ENCODE results near the gene ATP13A4.
A peak's percentile ranks its signal among the peaks of the same experiment; 100 is the strongest.

Gene ATP13A4

DNA sequence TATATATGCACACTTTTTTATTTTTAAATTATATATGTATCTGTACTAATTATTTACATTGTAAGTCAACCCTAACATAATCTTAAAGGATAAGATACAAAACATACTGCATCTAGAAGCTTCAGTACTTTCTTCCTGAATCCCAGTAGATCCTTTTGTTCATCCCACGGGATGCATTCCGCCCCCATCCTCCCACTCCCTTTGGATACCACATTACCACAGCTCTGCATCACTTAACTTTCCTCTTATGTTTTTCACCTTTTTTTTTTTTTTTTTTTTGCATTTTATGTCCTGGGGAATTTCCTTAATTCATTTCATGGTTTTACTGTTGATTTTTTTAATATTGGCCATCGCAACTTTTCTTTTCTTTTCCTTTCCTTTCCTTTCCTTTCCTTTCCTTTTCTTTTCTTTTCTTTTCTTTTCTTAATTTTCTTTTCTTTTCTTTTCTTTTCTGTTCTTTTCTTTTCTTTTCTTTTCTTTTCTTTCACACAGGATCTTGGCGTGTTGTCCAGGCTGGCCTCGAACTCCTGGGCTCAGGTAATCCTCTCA is 41.3 kb upstream of the ATP13A4 start:
- TF ChIP-seq OSR1 (CRISPR knock-in tag; IDR thresholded peaks at IDR 0.05): no peak
- TF ChIP-seq, protein P1, sequence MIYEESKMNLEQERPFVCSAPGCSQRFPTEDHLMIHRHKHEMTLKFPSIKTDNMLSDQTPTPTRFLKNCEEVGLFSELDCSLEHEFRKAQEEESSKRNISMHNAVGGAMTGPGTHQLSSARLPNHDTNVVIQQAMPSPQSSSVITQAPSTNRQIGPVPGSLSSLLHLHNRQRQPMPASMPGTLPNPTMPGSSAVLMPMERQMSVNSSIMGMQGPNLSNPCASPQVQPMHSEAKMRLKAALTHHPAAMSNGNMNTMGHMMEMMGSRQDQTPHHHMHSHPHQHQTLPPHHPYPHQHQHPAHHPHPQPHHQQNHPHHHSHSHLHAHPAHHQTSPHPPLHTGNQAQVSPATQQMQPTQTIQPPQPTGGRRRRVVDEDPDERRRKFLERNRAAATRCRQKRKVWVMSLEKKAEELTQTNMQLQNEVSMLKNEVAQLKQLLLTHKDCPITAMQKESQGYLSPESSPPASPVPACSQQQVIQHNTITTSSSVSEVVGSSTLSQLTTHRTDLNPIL (CRISPR knock-in tag; IDR thresholded peaks at IDR 0.05; ENCODE audit: low read depth): no peak
- TF ChIP-seq ZFP30 (CRISPR knock-in tag; IDR thresholded peaks at IDR 0.05): no peak
- TF ChIP-seq CSRNP3 (CRISPR knock-in tag; IDR thresholded peaks at IDR 0.05): no peak
- no peak for TF ChIP-seq GLIS3 (CRISPR knock-in tag; IDR thresholded peaks at IDR 0.05)
- no peak for TF ChIP-seq RARB (CRISPR knock-in tag; IDR thresholded peaks at IDR 0.05)
- no peak for TF ChIP-seq ZNF70 (CRISPR knock-in tag; IDR thresholded peaks at IDR 0.05)
- no peak for TF ChIP-seq ZFP3 (CRISPR knock-in tag; IDR thresholded peaks at IDR 0.05)
- TF ChIP-seq, protein P2, sequence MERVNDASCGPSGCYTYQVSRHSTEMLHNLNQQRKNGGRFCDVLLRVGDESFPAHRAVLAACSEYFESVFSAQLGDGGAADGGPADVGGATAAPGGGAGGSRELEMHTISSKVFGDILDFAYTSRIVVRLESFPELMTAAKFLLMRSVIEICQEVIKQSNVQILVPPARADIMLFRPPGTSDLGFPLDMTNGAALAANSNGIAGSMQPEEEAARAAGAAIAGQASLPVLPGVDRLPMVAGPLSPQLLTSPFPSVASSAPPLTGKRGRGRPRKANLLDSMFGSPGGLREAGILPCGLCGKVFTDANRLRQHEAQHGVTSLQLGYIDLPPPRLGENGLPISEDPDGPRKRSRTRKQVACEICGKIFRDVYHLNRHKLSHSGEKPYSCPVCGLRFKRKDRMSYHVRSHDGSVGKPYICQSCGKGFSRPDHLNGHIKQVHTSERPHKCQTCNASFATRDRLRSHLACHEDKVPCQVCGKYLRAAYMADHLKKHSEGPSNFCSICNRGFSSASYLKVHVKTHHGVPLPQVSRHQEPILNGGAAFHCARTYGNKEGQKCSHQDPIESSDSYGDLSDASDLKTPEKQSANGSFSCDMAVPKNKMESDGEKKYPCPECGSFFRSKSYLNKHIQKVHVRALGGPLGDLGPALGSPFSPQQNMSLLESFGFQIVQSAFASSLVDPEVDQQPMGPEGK (CRISPR knock-in tag; IDR thresholded peaks at IDR 0.05; ENCODE audit: borderline replicate concordance): no peak
- no peak for TF ChIP-seq CSDC2 (CRISPR knock-in tag; IDR thresholded peaks at IDR 0.05)
- ATAC-seq: no peak

DNA sequence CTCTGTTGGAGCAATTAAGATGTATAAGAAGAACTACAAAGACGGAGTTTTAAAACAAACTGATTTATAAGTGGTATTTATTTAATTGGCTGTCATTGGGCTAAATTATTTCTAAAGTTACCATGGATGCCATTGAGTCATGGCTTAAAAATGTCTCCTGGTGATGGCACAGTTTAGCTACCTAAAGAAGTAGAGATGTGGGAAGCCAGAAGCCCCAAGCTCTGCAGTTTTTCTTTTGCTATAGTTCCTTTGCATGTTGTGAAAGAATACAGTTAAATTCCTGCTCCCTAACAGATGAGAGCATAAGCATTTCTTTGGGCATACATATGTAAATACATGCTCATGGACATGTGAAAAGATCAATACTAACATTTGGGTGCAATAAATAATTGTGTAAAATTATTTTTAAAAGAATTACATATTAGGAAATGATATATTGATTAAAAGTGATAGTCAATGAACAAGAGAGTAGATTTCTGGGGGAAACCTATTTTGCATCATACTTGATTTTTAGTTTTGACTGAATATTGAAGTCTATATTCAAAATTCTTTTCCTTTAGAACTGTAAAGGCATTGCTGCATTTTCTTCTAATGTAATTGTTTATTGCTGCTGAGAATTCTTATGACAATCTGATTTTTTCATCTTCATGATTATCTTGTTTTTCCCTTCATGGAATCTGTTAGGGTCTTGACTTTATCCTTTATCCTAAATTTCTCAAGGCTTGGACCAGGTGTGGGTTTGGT is 40.4 kb upstream of the ATP13A4 start:
- ATAC-seq: no peak
- TF ChIP-seq, protein P2 (CRISPR knock-in tag; IDR thresholded peaks at IDR 0.05; ENCODE audit: borderline replicate concordance): no peak
- TF ChIP-seq ZFP30 (CRISPR knock-in tag; IDR thresholded peaks at IDR 0.05): no peak
- TF ChIP-seq ISL1 (CRISPR knock-in tag; IDR thresholded peaks at IDR 0.05): 0 out of 2 replicates have a peak, but pooled peaks have one; percentile 18

DNA sequence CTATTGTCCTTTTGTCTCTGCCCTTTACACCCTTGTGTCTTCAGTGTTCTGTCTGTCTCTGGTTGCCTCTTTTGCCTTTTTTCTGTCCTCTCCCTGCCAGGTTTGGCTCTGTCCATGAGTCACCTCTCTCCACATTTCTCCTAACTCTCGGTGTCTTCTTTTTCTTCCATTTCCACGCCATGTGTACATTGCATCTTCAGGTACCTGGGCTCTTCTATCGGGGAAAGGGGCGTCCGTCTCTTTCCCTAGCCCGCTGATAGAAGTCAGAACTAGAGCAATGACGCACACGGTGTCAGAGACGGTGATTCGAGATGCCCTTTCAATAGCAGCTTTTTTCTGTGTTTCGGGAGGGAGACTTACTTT is 39.0 kb upstream of the ATP13A4 start:
- ATAC-seq: peak; percentile 33
- no peak for TF ChIP-seq ZC3H10 (CRISPR knock-in tag; IDR thresholded peaks at IDR 0.05)
- no peak for TF ChIP-seq PPARA (CRISPR knock-in tag; IDR thresholded peaks at IDR 0.05; ENCODE audit: borderline replicate concordance)
- TF ChIP-seq GLIS3 (CRISPR knock-in tag; IDR thresholded peaks at IDR 0.05): no peak
- TF ChIP-seq RARB (CRISPR knock-in tag; IDR thresholded peaks at IDR 0.05): no peak
- TF ChIP-seq CSDC2 (CRISPR knock-in tag; IDR thresholded peaks at IDR 0.05): no peak
- TF ChIP-seq ESRRG (CRISPR knock-in tag; IDR thresholded peaks at IDR 0.05): no peak
- TF ChIP-seq TOX (CRISPR knock-in tag; IDR thresholded peaks at IDR 0.05; ENCODE audit: borderline replicate concordance): no peak
- TF ChIP-seq OSR1 (CRISPR knock-in tag; IDR thresholded peaks at IDR 0.05): no peak
- TF ChIP-seq BACH2 (CRISPR knock-in tag; IDR thresholded peaks at IDR 0.05; ENCODE audit: borderline replicate concordance): no peak
- TF ChIP-seq ZFP3 (CRISPR knock-in tag; IDR thresholded peaks at IDR 0.05): no peak
- TF ChIP-seq, protein P1 (CRISPR knock-in tag; IDR thresholded peaks at IDR 0.05; ENCODE audit: low read depth): no peak

DNA sequence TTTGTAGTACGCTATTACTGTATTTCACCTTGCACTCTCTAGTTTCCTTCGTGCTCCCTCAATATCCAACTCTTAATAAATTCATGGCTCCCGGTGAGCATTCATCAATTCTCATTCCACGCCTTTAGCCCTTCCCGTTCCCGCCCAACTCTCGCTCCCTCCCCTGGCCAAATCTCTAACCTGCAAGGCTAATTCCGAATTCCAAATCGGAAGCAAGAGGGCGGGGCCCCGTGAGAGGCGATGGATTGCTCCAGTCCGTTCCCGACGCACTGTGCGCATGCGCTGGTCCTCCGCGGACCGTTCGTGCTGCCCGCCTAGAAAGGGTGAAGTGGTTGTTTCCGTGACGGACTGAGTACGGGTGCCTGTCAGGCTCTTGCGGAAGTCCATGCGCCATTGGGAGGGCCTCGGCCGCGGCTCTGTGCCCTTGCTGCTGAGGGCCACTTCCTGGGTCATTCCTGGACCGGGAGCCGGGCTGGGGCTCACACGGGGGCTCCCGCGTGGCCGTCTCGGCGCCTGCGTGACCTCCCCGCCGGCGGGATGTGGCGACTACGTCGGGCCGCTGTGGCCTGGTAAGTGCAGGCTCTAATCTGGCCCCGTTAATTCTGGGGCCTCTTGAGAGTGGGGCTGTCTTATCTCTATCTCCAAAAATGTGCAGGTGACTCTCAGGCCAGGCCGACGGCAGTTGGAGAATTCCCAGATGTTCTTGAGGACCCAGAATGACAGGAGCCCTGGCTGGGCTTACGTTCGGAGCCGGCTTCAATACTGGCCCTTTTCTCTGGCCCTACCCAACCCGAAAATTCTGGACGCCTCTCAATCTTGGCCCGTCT is 38.4 kb upstream of the ATP13A4 start, which contains the start of gene OPA1:
OPA1 (plus strand) TSS at position 368 of the 827 bp plus-strand sequence; CDS start at position 538, 170 bp downstream.
- peak; percentile 97 for ATAC-seq
- peak; percentile 14; the same call in 1 of the 2 replicates for TF ChIP-seq TSHZ2 (CRISPR knock-in tag; IDR thresholded peaks at IDR 0.05)
- no peak for TF ChIP-seq ZC3H10 (CRISPR knock-in tag; IDR thresholded peaks at IDR 0.05)
